K562 (cell line): ENCODE measurements around the gene SLC17A9. TPM values are rescaled to one million over a fixed set of nuclear protein-coding genes. Genes with fewer than 3 reads are reported as not detected.

Source experiments
- ATF1 ChIP-seq, 2 experiments: fragments of 450-650 bp in 1 of 2; IDR thresholded peaks; 2 replicates each; pipeline ENCODE4 v1.6.1; 2016; ENCODE audit warnings: missing compliant biosample characterization in 1 of 2, missing genetic modification characterization in 1 of 2
- CREBBP ChIP-seq: IDR thresholded peaks from one replicate; pipeline ENCODE4 v1.6.1; 2012; ENCODE audit warnings: low read depth, mild to moderate bottlenecking, control low read depth, inconsistent platforms, low read length
- EP400 ChIP-seq: fragments of 450-650 bp; IDR thresholded peaks from 2 replicates; pipeline ENCODE4 v1.6.1; 2017; ENCODE audit warnings: antibody characterized with exemption, mild to moderate bottlenecking, moderate library complexity
- FOS ChIP-seq: IDR thresholded peaks from 3 replicates; pipeline ENCODE4 v1.6.1; 2011; ENCODE audit not compliant: insufficient read length; ENCODE audit errors: extremely low read depth
- MED1 ChIP-seq: sonication (generic); formaldehyde crosslinking; IDR thresholded peaks from 2 replicates; pipeline ENCODE4 v1.8.1; 2023; ENCODE audit warnings: missing genetic modification reagents, borderline replicate concordance
- MTA2 ChIP-seq: fragments of 450-650 bp; IDR thresholded peaks from 2 replicates; pipeline ENCODE4 v1.6.1; 2016; ENCODE audit warnings: low read depth
- MXD1 ChIP-seq: fragments of 250-450 bp; sonication (Bioruptor Pico); IDR thresholded peaks from 2 replicates; pipeline ENCODE4 v1.8.0; 2021; ENCODE audit warnings: borderline replicate concordance, mild to moderate bottlenecking, moderate library complexity; ENCODE audit not compliant: poor library complexity, severe bottlenecking
- NCOA1 ChIP-seq: fragments of 450-650 bp; IDR thresholded peaks from 2 replicates; pipeline ENCODE4 v1.6.1; 2016; ENCODE audit warnings: low read depth
- NFIC ChIP-seq: fragments of 450-650 bp; IDR thresholded peaks from 2 replicates; pipeline ENCODE4 v1.6.1; 2017; ENCODE audit warnings: mild to moderate bottlenecking, inconsistent platforms
- NR2F6 ChIP-seq: fragments of 450-650 bp; formaldehyde crosslinking; IDR thresholded peaks from 2 replicates; pipeline ENCODE4 v1.4.0; 2020; ENCODE audit warnings: mild to moderate bottlenecking
- OTX1 ChIP-seq: fragments of 450-650 bp; formaldehyde crosslinking; IDR thresholded peaks from 2 replicates; pipeline ENCODE4 v1.4.0; 2022; ENCODE audit warnings: mild to moderate bottlenecking
- RCOR1 ChIP-seq, 2 experiments: IDR thresholded peaks; 2 replicates each; pipeline ENCODE4 v1.6.1; 2012; ENCODE audit warnings: low read depth in 2 of 2, low read length in 2 of 2, borderline replicate concordance in 1 of 2, improper control_type of control experiment in 1 of 2
- SAP30 ChIP-seq: fragments of 200-600 bp; sonication (generic); IDR thresholded peaks from 2 replicates; pipeline ENCODE4 v1.6.1; 2012; ENCODE audit warnings: borderline replicate concordance, low read depth, mild to moderate bottlenecking, moderate library complexity, low read length, control low read depth, inconsistent platforms; ENCODE audit not compliant: insufficient read depth, poor library complexity, severe bottlenecking
- STAT6 ChIP-seq: sonication (generic); formaldehyde crosslinking; IDR thresholded peaks from 2 replicates; pipeline ENCODE4 v1.8.1; 2023; ENCODE audit warnings: mild to moderate bottlenecking, missing genetic modification reagents
- TCF7L2 ChIP-seq: fragments of 150-350 bp; IDR thresholded peaks from 2 replicates; pipeline ENCODE4 v1.6.1; 2016; ENCODE audit warnings: low read depth, mild to moderate bottlenecking, low read length, moderate library complexity
- XRCC4 ChIP-seq: IDR thresholded peaks from one replicate; pipeline ENCODE4 v1.6.1; 2011; ENCODE audit not compliant: insufficient read depth, insufficient read length; ENCODE audit errors: extremely low read depth
- YY1 ChIP-seq, 3 experiments: IDR thresholded peaks; 2 replicates each; pipeline ENCODE4 v1.6.1; 2011; ENCODE audit warnings: low read length in 2 of 3, mild to moderate bottlenecking in 2 of 3, moderate library complexity in 2 of 3, borderline replicate concordance in 1 of 3, control low read depth in 1 of 3, low read depth in 1 of 3; ENCODE audit not compliant: insufficient read depth in 3 of 3, insufficient replicate concordance in 2 of 3, control insufficient read depth in 1 of 3, insufficient read length in 1 of 3; ENCODE audit errors: extremely low read depth in 1 of 3
- ZNF589 ChIP-seq: fragments of 200-800 bp; sonication (Bioruptor generic); IDR thresholded peaks from 2 replicates; pipeline ENCODE4 v1.6.1; 2016; ENCODE audit warnings: low read depth, missing genetic modification characterization, missing compliant biosample characterization
- polyA plus RNA-seq, 8 experiments: library from polyadenylated mRNA; depleted of rRNA in 4 of 8; stranded (reverse) in 5 of 8; unstranded in 3 of 8; fragments of >200 nt; fragmentation: Nextera tagmentation in 2 of 8; fragmentation: Illumina TruSeq in 1 of 8; extraction: Ambion mirVana in 2 of 8; extraction: Trizol in 1 of 8; gene quantifications; 2 replicates each; pipeline versions ENCODE4 v1.2.1 to v1.2.3, GENCODE V29; 2011 to 2014; ENCODE audit warnings: inconsistent platforms in 1 of 8, missing spikeins in 1 of 8
- total RNA-seq, 7 experiments: library from RNA; depleted of rRNA in 6 of 7; stranded (reverse); fragments of >200 nt in 6 of 7; fragmentation: Illumina TruSeq in 2 of 7; extraction: Trizol in 2 of 7; gene quantifications; 2 replicates each; pipeline versions ENCODE4 v1.2.1 to v1.2.3, GENCODE V29; 2011 to 2021; ENCODE audit warnings: low replicate concordance in 1 of 7
- TF ChIP-seq, protein P1 (sequence below): sonication (generic); formaldehyde crosslinking; IDR thresholded peaks from 2 replicates; pipeline ENCODE4 v1.8.1; 2023; ENCODE audit warnings: mild to moderate bottlenecking, missing genetic modification reagents

The SLC17A9 gene
- total and polyA plus RNA-seq, 9 of the 15 experiments (the other 6 are each of a cell fraction or from before 2014, with no cell fraction given) = 0.04 to 0.31 TPM; not detected in 7

GRCh38 chr20:62926229-62927127 is 26.0 kb upstream of the SLC17A9 start, which contains the start of gene DIDO1 (continued):
- peak in 1 of 2 experiments; percentile 53; a peak in 1 of 4 replicates for TF ChIP-seq RCOR1 (IDR thresholded peaks at IDR 0.05; ENCODE audit: borderline replicate concordance in 1 of 2, low read depth in 2 of 2, low read length in 2 of 2)
- TF ChIP-seq MXD1 (CRISPR knock-in tag) = no peak
- TF ChIP-seq MED1 (CRISPR knock-in tag) = no peak
- TF ChIP-seq SAP30 = no peak
- TF ChIP-seq NFIC = no peak
- TF ChIP-seq NCOA1 = no peak
- no peak for TF ChIP-seq TCF7L2
- TF ChIP-seq XRCC4 = no peak
- TF ChIP-seq YY1 (IDR thresholded peaks at IDR 0.05; ENCODE audit: borderline replicate concordance in 1 of 3, control insufficient read depth in 1 of 3, extremely low read depth in 1 of 3, insufficient read depth in 3 of 3, insufficient read length in 1 of 3, insufficient replicate concordance in 2 of 3, low read depth in 1 of 3, low read length in 2 of 3) = peak; percentile 48 to 91 (median 89)
- TF ChIP-seq OTX1 (CRISPR knock-in tag) = no peak
- TF ChIP-seq ATF1 (CRISPR knock-in tag; IDR thresholded peaks at IDR 0.05) = no peak
- TF ChIP-seq ATF1 (tag; IDR thresholded peaks at IDR 0.05) = peak; percentile 38
- TF ChIP-seq MTA2 = no peak
- TF ChIP-seq STAT6 (CRISPR knock-in tag) = no peak
- no peak for TF ChIP-seq FOS
- no peak for TF ChIP-seq ZNF589 (CRISPR knock-in tag)
- TF ChIP-seq, protein P1, sequence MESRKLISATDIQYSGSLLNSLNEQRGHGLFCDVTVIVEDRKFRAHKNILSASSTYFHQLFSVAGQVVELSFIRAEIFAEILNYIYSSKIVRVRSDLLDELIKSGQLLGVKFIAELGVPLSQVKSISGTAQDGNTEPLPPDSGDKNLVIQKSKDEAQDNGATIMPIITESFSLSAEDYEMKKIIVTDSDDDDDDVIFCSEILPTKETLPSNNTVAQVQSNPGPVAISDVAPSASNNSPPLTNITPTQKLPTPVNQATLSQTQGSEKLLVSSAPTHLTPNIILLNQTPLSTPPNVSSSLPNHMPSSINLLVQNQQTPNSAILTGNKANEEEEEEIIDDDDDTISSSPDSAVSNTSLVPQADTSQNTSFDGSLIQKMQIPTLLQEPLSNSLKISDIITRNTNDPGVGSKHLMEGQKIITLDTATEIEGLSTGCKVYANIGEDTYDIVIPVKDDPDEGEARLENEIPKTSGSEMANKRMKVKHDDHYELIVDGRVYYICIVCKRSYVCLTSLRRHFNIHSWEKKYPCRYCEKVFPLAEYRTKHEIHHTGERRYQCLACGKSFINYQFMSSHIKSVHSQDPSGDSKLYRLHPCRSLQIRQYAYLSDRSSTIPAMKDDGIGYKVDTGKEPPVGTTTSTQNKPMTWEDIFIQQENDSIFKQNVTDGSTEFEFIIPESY = 0 out of 2 replicates have a peak, but pooled peaks have one; percentile 18
- TF ChIP-seq NR2F6 (CRISPR knock-in tag) = no peak
- TF ChIP-seq CREBBP = no peak
- TF ChIP-seq EP400 = no peak
